Measurements from ENCODE around the gene SLC23A1.
"Not testable (repeated sequence)": the region's sequence is repeated elsewhere in the genome, so short reads cannot be mapped to it uniquely, and the experiment has no call there.

SLC23A1 gene

GRCh38 chr5:139383275-139383992 is at the start of gene SLC23A1:
SLC23A1 (minus strand) TSS chr5:139383297; CDS start chr5:139383253, 44 bp downstream.
- DNase-seq (ENCODE audit: insufficient read length, low spot score) = no peak
- FAIRE-seq = no peak

GRCh38 chr5:139431706-139432105 is 48.6 kb upstream of the SLC23A1 start:
- FAIRE-seq = no peak
- no peak for DNase-seq (ENCODE audit: insufficient read length, low spot score)

- FAIRE-seq (no peak), DNase-seq (ENCODE audit: insufficient read length, low spot score) (no peak)
These were observed 46.9 kb upstream of the SLC23A1 start for GRCh38 chr5:139430015-139430414.

GRCh38 chr5:139426203-139426885 is 43.2 kb upstream of the SLC23A1 start:
- FAIRE-seq (no peak), DNase-seq (ENCODE audit: insufficient read length, low spot score) (no peak)

- DNase-seq (ENCODE audit: insufficient read length, low spot score) = no peak
- FAIRE-seq = no peak
These were observed 42.4 kb upstream of the SLC23A1 start for GRCh38 chr5:139425497-139425896.

- DNase-seq (ENCODE audit: insufficient read length, low spot score) (peak; percentile 85), FAIRE-seq (no peak)
These were observed 39.3 kb upstream of the SLC23A1 start for GRCh38 chr5:139422307-139422893.

- FAIRE-seq = no peak
- no peak for DNase-seq (ENCODE audit: insufficient read length, low spot score)
These were observed 36.4 kb upstream of the SLC23A1 start for GRCh38 chr5:139419226-139420192.

GRCh38 chr5:139418793-139419192 is 35.7 kb upstream of the SLC23A1 start:
- no peak for FAIRE-seq
- DNase-seq (ENCODE audit: insufficient read length, low spot score) = no peak

- FAIRE-seq = no peak
- no peak for DNase-seq (ENCODE audit: insufficient read length, low spot score)
These were observed 34.1 kb upstream of the SLC23A1 start for GRCh38 chr5:139417214-139417613.

- no peak for DNase-seq (ENCODE audit: insufficient read length, low spot score)
- FAIRE-seq = no peak
These were observed 33.6 kb upstream of the SLC23A1 start for GRCh38 chr5:139416651-139417050.

GRCh38 chr5:139415869-139416268 is 32.8 kb upstream of the SLC23A1 start:
- DNase-seq (ENCODE audit: insufficient read length, low spot score) = no peak
- FAIRE-seq = no peak

- DNase-seq (ENCODE audit: insufficient read length, low spot score) (no peak), FAIRE-seq (no peak)
These were observed 32.2 kb upstream of the SLC23A1 start for GRCh38 chr5:139415221-139415861.

GRCh38 chr5:139414581-139415130 is 31.6 kb upstream of the SLC23A1 start:
- FAIRE-seq = no peak
- DNase-seq (ENCODE audit: insufficient read length, low spot score) = no peak

- no peak for FAIRE-seq
- DNase-seq (ENCODE audit: insufficient read length, low spot score) = no peak
These were observed 30.9 kb upstream of the SLC23A1 start for GRCh38 chr5:139413963-139414362.

- DNase-seq (ENCODE audit: insufficient read length, low spot score) = no peak
- FAIRE-seq = no peak
These were observed 30.1 kb upstream of the SLC23A1 start for GRCh38 chr5:139413153-139413552.

- no peak for DNase-seq (ENCODE audit: insufficient read length, low spot score)
- FAIRE-seq = no peak
These were observed 28.1 kb upstream of the SLC23A1 start for GRCh38 chr5:139410993-139411828.

- FAIRE-seq (no peak), DNase-seq (ENCODE audit: insufficient read length, low spot score) (no peak)
These were observed 27.3 kb upstream of the SLC23A1 start for GRCh38 chr5:139410121-139410992.

- FAIRE-seq = not testable (repeated sequence)
These were observed 26.0 kb upstream of the SLC23A1 start for GRCh38 chr5:139409116-139409515.

More at GRCh38 chr5:139409116-139409515, 26.0 kb upstream of the SLC23A1 start:
- not testable (repeated sequence) for DNase-seq (ENCODE audit: insufficient read length, low spot score)
